ENCODE measurements around the gene IL1F10. TPM values are rescaled to one million over a fixed set of nuclear protein-coding genes. Genes with fewer than 3 reads are reported as not detected.

The IL1F10 gene
- total and polyA plus RNA-seq, 2 donors, result 1.1 TPM; not detected in 1

GRCh38 chr2:113054066-113054465, 13.7 kb upstream of the IL1F10 start:
- no peaks in the 10 kb centered on the region for H3K4me1 ChIP-seq (ENCODE audit: control insufficient read depth in 2 of 2, insufficient read depth in 2 of 2, low read length in 2 of 2)
- H3K27me3 ChIP-seq (ENCODE audit: control insufficient read depth in 2 of 2, insufficient read depth in 1 of 2, low read length in 1 of 2), result peaks cover 0 to under 1% of the 10 kb centered on the region in 2 donors
- no peak overlapping the region for H3K27ac ChIP-seq (ENCODE audit: low read depth in 1 of 2, low read length in 1 of 2)
- H3K4me3 ChIP-seq (ENCODE audit: low read length in 2 of 2), result no peak overlapping the region
- no peak for DNase-seq (ENCODE audit: low read depth in 6 of 9, low spot score in 9 of 9)
- H3K9me3 ChIP-seq (ENCODE audit: control insufficient read depth in 2 of 2, insufficient read depth in 1 of 2, low read length in 1 of 2), result peaks cover 0 to 18% of the 10 kb centered on the region in 2 donors
- H3K36me3 ChIP-seq (ENCODE audit: control insufficient read depth in 2 of 2, insufficient read depth in 2 of 2, low read length in 1 of 2), result no peaks in the 10 kb centered on the region

- Histone ChIP-seq H3K27me3 (ENCODE audit: control insufficient read depth in 2 of 2, insufficient read depth in 1 of 2, low read length in 1 of 2) (peaks cover 0 to 3% of the 10 kb centered on the region in 2 donors), H3K36me3 (ENCODE audit: control insufficient read depth in 2 of 2, insufficient read depth in 2 of 2, low read length in 1 of 2) (no peaks in the 10 kb centered on the region), H3K4me3 (ENCODE audit: low read length in 2 of 2) (no peak overlapping the region), H3K4me1 (ENCODE audit: control insufficient read depth in 2 of 2, insufficient read depth in 2 of 2, low read length in 2 of 2) (no peaks in the 10 kb centered on the region), H3K27ac (ENCODE audit: low read depth in 1 of 2, low read length in 1 of 2) (no peak overlapping the region), H3K9me3 (ENCODE audit: control insufficient read depth in 2 of 2, insufficient read depth in 1 of 2, low read length in 1 of 2) (peaks cover 0 to 11% of the 10 kb centered on the region in 2 donors)
- DNase-seq (ENCODE audit: low read depth in 6 of 9, low spot score in 9 of 9), result no peak
- WGBS, result 92% methylated on average over 1 of the region's 1 CpG
Measured at GRCh38 chr2:113056521-113056920, 11.2 kb upstream of the IL1F10 start.

GRCh38 chr2:113057117-113057516, 10.7 kb upstream of the IL1F10 start:
- no peak overlapping the region for H3K4me3 ChIP-seq (ENCODE audit: low read length in 2 of 2)
- H3K27ac ChIP-seq (ENCODE audit: low read depth in 1 of 2, low read length in 1 of 2), result no peak overlapping the region
- H3K36me3 ChIP-seq (ENCODE audit: control insufficient read depth in 2 of 2, insufficient read depth in 2 of 2, low read length in 1 of 2), result no peaks in the 10 kb centered on the region
- peaks cover 0 to 3% of the 10 kb centered on the region in 2 donors for H3K27me3 ChIP-seq (ENCODE audit: control insufficient read depth in 2 of 2, insufficient read depth in 1 of 2, low read length in 1 of 2)
- DNase-seq (ENCODE audit: low read depth in 6 of 9, low spot score in 9 of 9), result no peak
- no peaks in the 10 kb centered on the region for H3K4me1 ChIP-seq (ENCODE audit: control insufficient read depth in 2 of 2, insufficient read depth in 2 of 2, low read length in 2 of 2)
- peaks cover 0 to 11% of the 10 kb centered on the region in 2 donors for H3K9me3 ChIP-seq (ENCODE audit: control insufficient read depth in 2 of 2, insufficient read depth in 1 of 2, low read length in 1 of 2)
- WGBS, result 91% methylated on average over 1 of the region's 1 CpG

GRCh38 chr2:113058411-113058994, 9.3 kb upstream of the IL1F10 start:
- Histone ChIP-seq H3K27ac (ENCODE audit: low read depth in 1 of 2, low read length in 1 of 2) (no peak overlapping the region), H3K27me3 (ENCODE audit: control insufficient read depth in 2 of 2, insufficient read depth in 1 of 2, low read length in 1 of 2) (peaks cover 0 to 5% of the 10 kb centered on the region in 2 donors)
- WGBS, result 68% methylated on average over 2 of the region's 2 CpGs

GRCh38 chr2:113058998-113059960, 8.5 kb upstream of the IL1F10 start, which contains the start of gene IL36RN:
TSS of gene IL36RN (plus strand) at chr2:113059198. CDS start at chr2:113059439, 241 bp downstream.
- no peak for DNase-seq (ENCODE audit: low read depth in 6 of 9, low spot score in 9 of 9)
- peaks cover 0 to 5% of the 10 kb centered on the region in 2 donors for H3K27me3 ChIP-seq (ENCODE audit: control insufficient read depth in 2 of 2, insufficient read depth in 1 of 2, low read length in 1 of 2)
- 90% methylated on average over 15 of the region's 15 CpGs for WGBS
- no peaks in the 10 kb centered on the region for H3K36me3 ChIP-seq (ENCODE audit: control insufficient read depth in 2 of 2, insufficient read depth in 2 of 2, low read length in 1 of 2)
- no peaks in the 10 kb centered on the region for H3K4me1 ChIP-seq (ENCODE audit: control insufficient read depth in 2 of 2, insufficient read depth in 2 of 2, low read length in 2 of 2)
- H3K9me3 ChIP-seq (ENCODE audit: control insufficient read depth in 2 of 2, insufficient read depth in 1 of 2, low read length in 1 of 2), result peaks cover 0 to 8% of the 10 kb centered on the region in 2 donors
- no peak within 1 kb of the TSS for H3K27ac ChIP-seq (ENCODE audit: low read depth in 1 of 2, low read length in 1 of 2)
- H3K4me3 ChIP-seq (ENCODE audit: low read length in 2 of 2), result no peak within 1 kb of the TSS

More at GRCh38 chr2:113058411-113058994, 9.3 kb upstream of the IL1F10 start:
- Histone ChIP-seq H3K9me3 (ENCODE audit: control insufficient read depth in 2 of 2, insufficient read depth in 1 of 2, low read length in 1 of 2) (peaks cover 0 to 11% of the 10 kb centered on the region in 2 donors), H3K4me3 (ENCODE audit: low read length in 2 of 2) (no peak overlapping the region), H3K36me3 (ENCODE audit: control insufficient read depth in 2 of 2, insufficient read depth in 2 of 2, low read length in 1 of 2) (no peaks in the 10 kb centered on the region), H3K4me1 (ENCODE audit: control insufficient read depth in 2 of 2, insufficient read depth in 2 of 2, low read length in 2 of 2) (no peaks in the 10 kb centered on the region)
- no peak for DNase-seq (ENCODE audit: low read depth in 6 of 9, low spot score in 9 of 9)

- 94% methylated on average over 4 of the region's 4 CpGs for WGBS
- Histone ChIP-seq H3K9me3 (ENCODE audit: control insufficient read depth in 2 of 2, insufficient read depth in 1 of 2, low read length in 1 of 2) (peaks cover 0 to 3% of the 10 kb centered on the region in 2 donors), H3K4me1 (ENCODE audit: control insufficient read depth in 2 of 2, insufficient read depth in 2 of 2, low read length in 2 of 2) (no peaks in the 10 kb centered on the region), H3K27me3 (ENCODE audit: control insufficient read depth in 2 of 2, insufficient read depth in 1 of 2, low read length in 1 of 2) (peaks cover 0 to 5% of the 10 kb centered on the region in 2 donors), H3K4me3 (ENCODE audit: low read length in 2 of 2) (no peak overlapping the region), H3K27ac (ENCODE audit: low read depth in 1 of 2, low read length in 1 of 2) (no peak overlapping the region), H3K36me3 (ENCODE audit: control insufficient read depth in 2 of 2, insufficient read depth in 2 of 2, low read length in 1 of 2) (no peaks in the 10 kb centered on the region)
- DNase-seq (ENCODE audit: low read depth in 6 of 9, low spot score in 9 of 9), result no peak
Measured at GRCh38 chr2:113060396-113060795, 7.4 kb upstream of the IL1F10 start.

- no peak for DNase-seq (ENCODE audit: low read depth in 6 of 9, low spot score in 9 of 9)
Measured at GRCh38 chr2:113060796-113061195, 7.0 kb upstream of the IL1F10 start.

GRCh38 chr2:113061241-113061640, 6.5 kb upstream of the IL1F10 start:
- Histone ChIP-seq H3K4me3 (ENCODE audit: low read length in 2 of 2) (no peak overlapping the region), H3K27ac (ENCODE audit: low read depth in 1 of 2, low read length in 1 of 2) (no peak overlapping the region), H3K4me1 (ENCODE audit: control insufficient read depth in 2 of 2, insufficient read depth in 2 of 2, low read length in 2 of 2) (no peaks in the 10 kb centered on the region), H3K27me3 (ENCODE audit: control insufficient read depth in 2 of 2, insufficient read depth in 1 of 2, low read length in 1 of 2) (peaks cover 0 to 5% of the 10 kb centered on the region in 2 donors), H3K9me3 (ENCODE audit: control insufficient read depth in 2 of 2, insufficient read depth in 1 of 2, low read length in 1 of 2) (peaks cover 0 to 3% of the 10 kb centered on the region in 2 donors), H3K36me3 (ENCODE audit: control insufficient read depth in 2 of 2, insufficient read depth in 2 of 2, low read length in 1 of 2) (no peaks in the 10 kb centered on the region)
- WGBS, result 77% methylated on average over 2 of the region's 2 CpGs
- no peak for DNase-seq (ENCODE audit: low read depth in 6 of 9, low spot score in 9 of 9)

More at GRCh38 chr2:113060796-113061195, 7.0 kb upstream of the IL1F10 start:
- H3K27me3 ChIP-seq (ENCODE audit: control insufficient read depth in 2 of 2, insufficient read depth in 1 of 2, low read length in 1 of 2), result peaks cover 0 to 5% of the 10 kb centered on the region in 2 donors
- no peak overlapping the region for H3K27ac ChIP-seq (ENCODE audit: low read depth in 1 of 2, low read length in 1 of 2)
- H3K4me1 ChIP-seq (ENCODE audit: control insufficient read depth in 2 of 2, insufficient read depth in 2 of 2, low read length in 2 of 2), result no peaks in the 10 kb centered on the region
- H3K4me3 ChIP-seq (ENCODE audit: low read length in 2 of 2), result no peak overlapping the region
- no peaks in the 10 kb centered on the region for H3K36me3 ChIP-seq (ENCODE audit: control insufficient read depth in 2 of 2, insufficient read depth in 2 of 2, low read length in 1 of 2)
- peaks cover 0 to 3% of the 10 kb centered on the region in 2 donors for H3K9me3 ChIP-seq (ENCODE audit: control insufficient read depth in 2 of 2, insufficient read depth in 1 of 2, low read length in 1 of 2)
- WGBS, result 98% methylated on average over 1 of the region's 1 CpG

Measured in thymus (tissue), 11 donors.